GM18858 (cell line): ENCODE data around the gene HEATR9.

ENCODE experiments used
- ATAC-seq: cut with Tn5 transposase; IDR thresholded peaks from one replicate; pipeline ENCODE4 v1.9.1; 2021; ENCODE audit not compliant: unreplicated experiment

HEATR9 gene

GRCh38 chr17:35811759-35812158 is 56.9 kb downstream of the HEATR9 start:
- no peak for ATAC-seq

GRCh38 chr17:35809855-35810461 is 58.7 kb downstream of the HEATR9 start:
- ATAC-seq, result no peak

- ATAC-seq, result peak; percentile 74
Measured at GRCh38 chr17:35808962-35809854, 59.5 kb downstream of the HEATR9 start, which contains the start of gene TAF15. Gene TAF15 (plus strand): TSS chr17:35809484. CDS start chr17:35809570, 86 bp downstream.

GRCh38 chr17:35808240-35808961 is 60.3 kb downstream of the HEATR9 start:
- no peak for ATAC-seq

GRCh38 chr17:35807371-35808144 is 61.1 kb downstream of the HEATR9 start:
- ATAC-seq, result no peak
